OCI-LY7 (cell line): Measurements from ENCODE around the gene TWF2. TPM values are rescaled to one million over a fixed set of nuclear protein-coding genes. Genes with fewer than 3 reads are reported as not detected.

Experiments used
- BruUV-seq: library from RNA; stranded (reverse); fragments of 400-500 nt; replicated peaks from 2 replicates; lab custom pipeline; 2021; lab: Mats Ljungman, UMichigan
- CTCF ChIA-PET: fragments of 300-600 bp; sonication (Branson Sonifier 250); formaldehyde crosslinking; loops from one replicate; lab custom pipeline; 2022; ENCODE audit warnings: antibody characterized with exemption; ENCODE audit not compliant: unreplicated experiment; lab: Charles Lee
- POLR2A ChIA-PET: fragments of 300-600 bp; sonication (Branson Sonifier 250); formaldehyde crosslinking; loops from one replicate; lab custom pipeline; 2022; ENCODE audit warnings: antibody characterized with exemption; lab: Charles Lee
- DNase-seq: peaks from one replicate; pipeline ENCODE4 v3.0.0-alpha.2; 2015; ENCODE audit warnings: low spot score
- H2AFZ ChIP-seq: fragments of 200-600 bp; sonication (generic), shearing (Covaris generic); 2 replicates; pipeline ENCODE4 v1.6.1; 2014; ENCODE audit warnings: mild to moderate bottlenecking, antibody characterized with exemption, low read length, moderate library complexity
- H3K27ac ChIP-seq: fragments of 200-600 bp; sonication (generic); 2 replicates; pipeline ENCODE4 v1.5.1; 2014; ENCODE audit warnings: mixed run types, low read depth, mild to moderate bottlenecking, moderate library complexity, low read length, inconsistent platforms; ENCODE audit not compliant: poor library complexity, severe bottlenecking
- H3K36me3 ChIP-seq: fragments of 200-600 bp; sonication (generic); 2 replicates; pipeline ENCODE4 v1.6.1; 2014; ENCODE audit warnings: mild to moderate bottlenecking, antibody characterized with exemption, low read length, moderate library complexity, mixed read lengths; ENCODE audit not compliant: insufficient read depth
- H3K4me1 ChIP-seq: fragments of 200-600 bp; sonication (generic); 2 replicates; pipeline ENCODE4 v1.5.1; 2014; ENCODE audit warnings: mild to moderate bottlenecking, low read length; ENCODE audit not compliant: insufficient read depth, poor library complexity, severe bottlenecking
- H3K4me2 ChIP-seq: fragments of 200-600 bp; sonication (generic); 2 replicates; pipeline ENCODE4 v1.6.1; 2014; ENCODE audit warnings: mild to moderate bottlenecking, low read length
- H3K4me3 ChIP-seq: fragments of 200-600 bp; sonication (generic); 2 replicates; pipeline ENCODE4 v1.5.1; 2014; ENCODE audit warnings: mild to moderate bottlenecking, low read depth, low read length; ENCODE audit not compliant: poor library complexity, severe bottlenecking
- H3K79me2 ChIP-seq: fragments of 200-600 bp; sonication (generic); 2 replicates; pipeline ENCODE4 v1.6.1; 2016; ENCODE audit warnings: low read depth, mild to moderate bottlenecking, low read length, moderate library complexity, mixed read lengths; ENCODE audit not compliant: insufficient read depth
- H3K9me2 ChIP-seq: fragments of 200-600 bp; sonication (generic); 2 replicates; pipeline ENCODE4 v1.6.1; 2016; ENCODE audit warnings: mild to moderate bottlenecking, low read length, mixed read lengths; ENCODE audit not compliant: insufficient read depth
- H3K9me3 ChIP-seq: fragments of 200-600 bp; sonication (generic); 2 replicates; pipeline ENCODE4 v1.6.1; 2014; ENCODE audit warnings: mild to moderate bottlenecking, mixed run types, low read length, mixed read lengths
- H4K20me1 ChIP-seq: fragments of 200-600 bp; sonication (generic); 2 replicates; pipeline ENCODE4 v1.6.1; 2014; ENCODE audit warnings: mild to moderate bottlenecking, antibody characterized with exemption, low read length, moderate library complexity, mixed read lengths; ENCODE audit not compliant: insufficient read depth
- CTCF ChIP-seq: fragments of 200-600 bp; sonication (generic); conservative IDR thresholded peaks from 2 replicates; pipeline ENCODE4 v1.5.1; 2014; ENCODE audit warnings: mild to moderate bottlenecking, antibody characterized with exemption, low read length, moderate library complexity, mixed read lengths
- EZH2phosphoT487 ChIP-seq: fragments of 200-600 bp; sonication (generic); IDR thresholded peaks from 2 replicates; pipeline ENCODE4 v1.6.1; 2018; ENCODE audit warnings: low read depth, borderline replicate concordance, mild to moderate bottlenecking, mixed run types, antibody characterized with exemption, low read length, moderate library complexity, mixed read lengths
- intact Hi-C: fragments of 100-400 bp; cut with micrococcal nuclease; formaldehyde crosslinking; loops from one replicate; pipeline ENCODE4 v1.10.0; 2022; ENCODE audit not compliant: unreplicated experiment
- total RNA-seq, 2 experiments: library from RNA; depleted of rRNA in 1 of 2; stranded (reverse); fragments of >200 nt in 1 of 2; shearing (Covaris generic) in 1 of 2; gene quantifications; 2 replicates each; pipeline ENCODE4 v1.2.3, GENCODE V29; 2014 to 2022

TWF2 gene
- total RNA-seq, 2 experiments from 2014 or later = 52.8 to 64.9 TPM

GRCh38 chr3:52245322-52246263 is 6.6 kb upstream of the TWF2 start, which contains the start of gene PPM1M:
TSS of gene PPM1M (plus strand) at chr3:52245759. CDS start at chr3:52245825, 66 bp downstream.
- no peak within 1 kb of the TSS for H3K27ac ChIP-seq
- intact Hi-C loops = no loop called here
- no peak within 1 kb of the TSS for H3K4me3 ChIP-seq
- DNase-seq = no peak
- no peaks in the 10 kb centered on the region for H4K20me1 ChIP-seq
- TF ChIP-seq EZH2phosphoT487 (no peak), CTCF (no peak)
- no peaks in the 10 kb centered on the region for H3K79me2 ChIP-seq
- peaks cover 25% of the 10 kb centered on the region for H3K36me3 ChIP-seq
- peaks cover 6% of the 10 kb centered on the region for H3K4me1 ChIP-seq
- peak within 1 kb of the TSS; percentile 37; the same call in 1 of the 2 replicates for H3K4me2 ChIP-seq
- ChIA-PET CTCF (no interaction called here), POLR2A (interaction anchor here (0.6 kb wide), 1 partner anchor 252 kb away, joined by 3 read pairs; no protein-coding TSS in a partner anchor)
- H3K9me2 ChIP-seq = no peaks in the 10 kb centered on the region
- BruUV-seq = no TSS peak
- H3K9me3 ChIP-seq = no peaks in the 10 kb centered on the region
- no peak within 1 kb of the TSS for H2AFZ ChIP-seq

DNA sequence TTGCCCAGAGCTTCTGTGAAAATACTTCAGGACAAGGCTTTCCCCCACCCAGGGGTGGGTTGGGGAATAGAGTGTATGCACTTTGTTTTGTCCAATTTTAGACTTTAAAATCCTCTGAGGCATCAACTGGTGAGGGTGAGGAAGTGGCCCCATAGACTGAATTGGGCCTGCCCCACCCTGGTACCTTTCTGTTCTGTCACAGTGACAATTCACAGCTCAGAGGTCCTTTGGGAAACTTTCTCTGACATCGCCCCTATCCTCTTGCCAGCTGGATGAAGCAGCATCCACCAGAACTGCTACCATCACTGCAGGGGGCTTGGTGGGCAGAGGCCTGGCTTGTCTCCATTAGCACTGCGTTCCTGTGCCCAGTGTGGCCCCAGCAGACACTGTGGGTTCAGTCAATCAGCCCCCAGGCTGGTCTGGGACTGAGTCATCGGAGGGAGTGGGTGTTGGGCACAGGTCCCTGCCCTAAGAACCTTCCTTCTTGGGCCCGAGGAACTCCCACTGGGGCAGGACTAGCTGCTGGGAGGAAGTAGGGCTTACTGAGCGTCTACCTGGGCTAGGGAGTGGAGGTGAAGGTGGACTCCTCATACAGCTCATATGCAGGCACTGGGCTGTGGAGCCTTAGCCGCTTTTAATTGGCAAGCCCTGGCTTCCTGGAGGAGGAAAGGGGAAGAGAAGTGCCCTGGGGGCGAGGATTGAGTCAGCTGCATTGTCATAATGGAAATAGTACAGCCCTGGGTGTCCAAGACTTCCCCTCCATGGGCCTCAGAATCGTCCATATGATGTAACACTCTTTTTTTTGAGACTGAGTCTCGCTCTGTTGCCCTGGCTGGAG is 5.1 kb upstream of the TWF2 start:
- Histone ChIP-seq H3K9me3 (no peaks in the 10 kb centered on the region), H3K4me1 (peaks cover 16% of the 10 kb centered on the region), H3K27ac (no peak overlapping the region), H3K4me2 (no peak overlapping the region), H3K9me2 (no peaks in the 10 kb centered on the region), H3K79me2 (no peaks in the 10 kb centered on the region), H3K4me3 (no peak overlapping the region), H2AFZ (no peak overlapping the region), H3K36me3 (peaks cover 9% of the 10 kb centered on the region), H4K20me1 (no peaks in the 10 kb centered on the region)
- CTCF ChIA-PET = no interaction called here
- POLR2A ChIA-PET = interaction anchor here (0.6 to 0.8 kb wide), 2 partner anchors 9 to 33 kb away, joined by 6 to 10 read pairs; no protein-coding TSS in a partner anchor
- DNase-seq = no peak
- no TSS peak for BruUV-seq
- intact Hi-C loops = no loop called here
- no peak for TF ChIP-seq CTCF
- no peak for TF ChIP-seq EZH2phosphoT487
